ENCODE results near the gene TMED10.

The TMED10 gene

DNA sequence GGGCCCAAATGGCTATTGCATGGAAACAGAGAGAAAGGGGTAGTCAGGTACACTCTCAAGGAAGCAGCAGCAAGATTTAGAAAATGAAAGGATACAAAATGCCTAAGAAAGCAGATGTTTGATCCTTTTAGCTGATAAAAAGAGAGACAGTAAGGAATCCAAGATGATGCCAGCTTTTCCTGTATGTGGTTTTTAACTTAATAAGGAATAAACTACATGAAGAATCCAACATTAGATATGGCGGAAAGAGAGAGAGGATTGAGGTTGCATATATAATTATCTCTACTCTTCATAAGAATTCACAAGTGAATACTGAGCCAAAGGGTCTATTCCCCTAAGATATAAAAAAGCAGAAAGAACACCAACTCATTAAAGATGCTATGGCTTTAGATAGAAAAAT lies 11.6 kb downstream of the TMED10 start:
- no peak for TF ChIP-seq TCF12 (IDR thresholded peaks at IDR 0.05; ENCODE audit: low read depth)
- no peak for TF ChIP-seq MAX (IDR thresholded peaks at IDR 0.05)
- TF ChIP-seq, protein P1, sequence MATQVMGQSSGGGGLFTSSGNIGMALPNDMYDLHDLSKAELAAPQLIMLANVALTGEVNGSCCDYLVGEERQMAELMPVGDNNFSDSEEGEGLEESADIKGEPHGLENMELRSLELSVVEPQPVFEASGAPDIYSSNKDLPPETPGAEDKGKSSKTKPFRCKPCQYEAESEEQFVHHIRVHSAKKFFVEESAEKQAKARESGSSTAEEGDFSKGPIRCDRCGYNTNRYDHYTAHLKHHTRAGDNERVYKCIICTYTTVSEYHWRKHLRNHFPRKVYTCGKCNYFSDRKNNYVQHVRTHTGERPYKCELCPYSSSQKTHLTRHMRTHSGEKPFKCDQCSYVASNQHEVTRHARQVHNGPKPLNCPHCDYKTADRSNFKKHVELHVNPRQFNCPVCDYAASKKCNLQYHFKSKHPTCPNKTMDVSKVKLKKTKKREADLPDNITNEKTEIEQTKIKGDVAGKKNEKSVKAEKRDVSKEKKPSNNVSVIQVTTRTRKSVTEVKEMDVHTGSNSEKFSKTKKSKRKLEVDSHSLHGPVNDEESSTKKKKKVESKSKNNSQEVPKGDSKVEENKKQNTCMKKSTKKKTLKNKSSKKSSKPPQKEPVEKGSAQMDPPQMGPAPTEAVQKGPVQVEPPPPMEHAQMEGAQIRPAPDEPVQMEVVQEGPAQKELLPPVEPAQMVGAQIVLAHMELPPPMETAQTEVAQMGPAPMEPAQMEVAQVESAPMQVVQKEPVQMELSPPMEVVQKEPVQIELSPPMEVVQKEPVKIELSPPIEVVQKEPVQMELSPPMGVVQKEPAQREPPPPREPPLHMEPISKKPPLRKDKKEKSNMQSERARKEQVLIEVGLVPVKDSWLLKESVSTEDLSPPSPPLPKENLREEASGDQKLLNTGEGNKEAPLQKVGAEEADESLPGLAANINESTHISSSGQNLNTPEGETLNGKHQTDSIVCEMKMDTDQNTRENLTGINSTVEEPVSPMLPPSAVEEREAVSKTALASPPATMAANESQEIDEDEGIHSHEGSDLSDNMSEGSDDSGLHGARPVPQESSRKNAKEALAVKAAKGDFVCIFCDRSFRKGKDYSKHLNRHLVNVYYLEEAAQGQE (IDR thresholded peaks at IDR 0.05; ENCODE audit: low read depth): no peak
- TF ChIP-seq ZBTB7A (IDR thresholded peaks at IDR 0.05; ENCODE audit: low read depth): no peak
- TF ChIP-seq EP300 (IDR thresholded peaks at IDR 0.05; ENCODE audit: borderline replicate concordance): no peak
- TF ChIP-seq NFIC (IDR thresholded peaks at IDR 0.05): no peak
- no peak for TF ChIP-seq TEAD4 (IDR thresholded peaks at IDR 0.05)
- TF ChIP-seq RAD21 (IDR thresholded peaks at IDR 0.05; ENCODE audit: low read depth): no peak

DNA sequence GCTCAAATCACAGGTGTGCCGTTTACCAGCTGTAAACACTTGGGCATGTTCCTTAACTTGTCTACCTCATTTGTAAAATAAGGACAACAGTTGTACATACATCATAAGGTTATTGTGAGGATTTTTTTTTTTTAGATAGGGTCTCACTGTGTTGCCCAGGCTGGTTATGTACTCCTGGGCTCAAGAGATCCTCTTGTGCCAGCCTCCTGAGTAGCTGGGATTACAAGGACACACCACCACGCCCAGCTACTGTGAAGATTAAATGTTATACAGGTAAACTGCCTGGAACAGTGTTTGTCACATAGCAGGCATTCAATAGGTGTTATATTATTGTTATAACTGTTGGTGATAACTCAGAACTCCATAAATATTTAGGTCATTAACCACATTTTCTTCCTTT lies 12.7 kb downstream of the TMED10 start:
- TF ChIP-seq, protein P1 (IDR thresholded peaks at IDR 0.05; ENCODE audit: low read depth): no peak
- TF ChIP-seq YY1 (IDR thresholded peaks at IDR 0.05; ENCODE audit: low read depth) (no peak), FOXM1 (IDR thresholded peaks at IDR 0.05; ENCODE audit: borderline replicate concordance, low read depth) (no peak), CEBPB (IDR thresholded peaks at IDR 0.05) (no peak), TCF12 (IDR thresholded peaks at IDR 0.05; ENCODE audit: low read depth) (no peak), EP300 (IDR thresholded peaks at IDR 0.05; ENCODE audit: borderline replicate concordance) (no peak), MAX (IDR thresholded peaks at IDR 0.05) (no peak), CREB1 (IDR thresholded peaks at IDR 0.05; ENCODE audit: low read depth) (no peak)
- TF ChIP-seq, protein P2, sequence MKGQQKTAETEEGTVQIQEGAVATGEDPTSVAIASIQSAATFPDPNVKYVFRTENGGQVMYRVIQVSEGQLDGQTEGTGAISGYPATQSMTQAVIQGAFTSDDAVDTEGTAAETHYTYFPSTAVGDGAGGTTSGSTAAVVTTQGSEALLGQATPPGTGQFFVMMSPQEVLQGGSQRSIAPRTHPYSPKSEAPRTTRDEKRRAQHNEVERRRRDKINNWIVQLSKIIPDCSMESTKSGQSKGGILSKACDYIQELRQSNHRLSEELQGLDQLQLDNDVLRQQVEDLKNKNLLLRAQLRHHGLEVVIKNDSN (IDR thresholded peaks at IDR 0.05): no peak

- TF ChIP-seq TAF1 (IDR thresholded peaks at IDR 0.05; ENCODE audit: low read depth): no peak
- TF ChIP-seq FOXM1 (IDR thresholded peaks at IDR 0.05; ENCODE audit: borderline replicate concordance, low read depth): no peak
- TF ChIP-seq, protein P2 (IDR thresholded peaks at IDR 0.05): no peak
- TF ChIP-seq YY1 (IDR thresholded peaks at IDR 0.05; ENCODE audit: low read depth): no peak
- no peak for TF ChIP-seq RAD21 (IDR thresholded peaks at IDR 0.05; ENCODE audit: low read depth)
- TF ChIP-seq MAX (IDR thresholded peaks at IDR 0.05): no peak
- no peak for TF ChIP-seq EP300 (IDR thresholded peaks at IDR 0.05; ENCODE audit: borderline replicate concordance)
- TF ChIP-seq CREB1 (IDR thresholded peaks at IDR 0.05; ENCODE audit: low read depth): no peak
Observed at GRCh38 chr14:75162631-75163030, 13.8 kb downstream of the TMED10 start.

- TF ChIP-seq EP300 (IDR thresholded peaks at IDR 0.05; ENCODE audit: borderline replicate concordance): no peak
- TF ChIP-seq TCF12 (IDR thresholded peaks at IDR 0.05; ENCODE audit: low read depth): no peak
- no peak for TF ChIP-seq CEBPB (IDR thresholded peaks at IDR 0.05)
- TF ChIP-seq, protein P2 (IDR thresholded peaks at IDR 0.05): no peak
Observed at GRCh38 chr14:75158843-75159614, 17.4 kb downstream of the TMED10 start.

DNA sequence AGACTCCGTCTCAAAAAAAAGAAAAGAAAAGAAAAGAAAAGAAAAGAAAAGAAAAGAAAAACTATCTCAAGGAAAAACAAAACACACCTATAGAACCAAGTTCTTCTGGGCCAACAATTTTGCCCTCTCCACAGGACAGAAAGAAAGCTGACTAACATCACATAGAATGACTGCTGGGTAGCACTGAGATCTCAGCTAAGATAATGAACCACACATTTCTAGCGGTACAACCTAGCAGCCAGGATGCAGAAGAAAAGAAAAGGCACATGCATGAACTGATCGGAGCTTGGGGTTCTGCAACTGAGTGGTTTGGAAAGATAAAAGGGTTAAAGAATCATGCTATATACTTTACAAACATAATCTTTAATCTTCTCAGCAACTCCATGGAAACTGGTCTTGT lies 19.5 kb downstream of the TMED10 start:
- TF ChIP-seq TCF12 (IDR thresholded peaks at IDR 0.05; ENCODE audit: low read depth) (no peak), MAX (IDR thresholded peaks at IDR 0.05) (no peak), FOXM1 (IDR thresholded peaks at IDR 0.05; ENCODE audit: borderline replicate concordance, low read depth) (no peak), ZBTB7A (IDR thresholded peaks at IDR 0.05; ENCODE audit: low read depth) (no peak), NFIC (IDR thresholded peaks at IDR 0.05) (no peak), TEAD4 (IDR thresholded peaks at IDR 0.05) (no peak), EP300 (IDR thresholded peaks at IDR 0.05; ENCODE audit: borderline replicate concordance) (no peak)
- TF ChIP-seq, protein P2 (IDR thresholded peaks at IDR 0.05): no peak
- TF ChIP-seq, protein P1 (IDR thresholded peaks at IDR 0.05; ENCODE audit: low read depth): no peak
